H9 (cell line): ENCODE data around the gene CA12. TPM values are rescaled to one million over a fixed set of nuclear protein-coding genes. Genes with fewer than 3 reads are reported as not detected.

ENCODE experiments used
- DNase-seq: peaks from one replicate; pipeline ENCODE4 v3.0.0-alpha.2; 2017
- H2AFZ ChIP-seq: one replicate; pipeline ENCODE4 v1.6.1; 2013; ENCODE audit warnings: mild to moderate bottlenecking, low read length, control low read depth, moderate library complexity
- H2AK5ac ChIP-seq: 2 replicates; pipeline ENCODE4 v1.6.1; 2013; ENCODE audit warnings: low read length, control low read depth, mixed read lengths; ENCODE audit not compliant: insufficient read length
- H2BK120ac ChIP-seq: one replicate; pipeline ENCODE4 v1.6.1; 2013; ENCODE audit warnings: low read depth, mild to moderate bottlenecking, low read length, control low read depth, inconsistent platforms; ENCODE audit not compliant: poor library complexity, severe bottlenecking
- H2BK12ac ChIP-seq: 2 replicates; pipeline ENCODE4 v1.6.1; 2013; ENCODE audit warnings: low read length, control low read depth, mixed read lengths, low read depth; ENCODE audit not compliant: insufficient read length
- H2BK15ac ChIP-seq: 2 replicates; pipeline ENCODE4 v1.6.1; 2013; ENCODE audit warnings: low read depth, low read length, control low read depth
- H2BK20ac ChIP-seq: one replicate; pipeline ENCODE4 v1.6.1; 2013; ENCODE audit warnings: low read depth, mild to moderate bottlenecking, low read length, control low read depth, inconsistent platforms; ENCODE audit not compliant: poor library complexity, severe bottlenecking
- H2BK5ac ChIP-seq: 2 replicates; pipeline ENCODE4 v1.6.1; 2013; ENCODE audit warnings: low read length, control low read depth, mixed read lengths; ENCODE audit not compliant: insufficient read length
- H3K14ac ChIP-seq: 2 replicates; pipeline ENCODE4 v1.6.1; 2013; ENCODE audit warnings: low read length, control low read depth; ENCODE audit not compliant: insufficient read depth
- H3K18ac ChIP-seq: 2 replicates; pipeline ENCODE4 v1.6.1; 2013; ENCODE audit warnings: low read depth, mild to moderate bottlenecking, mixed read lengths, low read length, control low read depth; ENCODE audit not compliant: insufficient read length
- H3K23ac ChIP-seq: 2 replicates; pipeline ENCODE4 v1.6.1; 2013; ENCODE audit warnings: low read length, control low read depth, mixed read lengths, low read depth; ENCODE audit not compliant: insufficient read length
- H3K23me2 ChIP-seq: 2 replicates; pipeline ENCODE4 v1.6.1; 2013; ENCODE audit warnings: low read depth, mild to moderate bottlenecking, mixed read lengths, low read length, control low read depth; ENCODE audit not compliant: insufficient read length, poor library complexity, severe bottlenecking
- H3K27ac ChIP-seq: 2 replicates; pipeline ENCODE4 v1.5.1; 2013; ENCODE audit warnings: low read length, control low read depth, mixed read lengths, low read depth; ENCODE audit not compliant: insufficient read length
- H3K27me3 ChIP-seq: 2 replicates; pipeline ENCODE4 v1.6.1; 2013; ENCODE audit warnings: low read length, control low read depth, inconsistent platforms; ENCODE audit not compliant: insufficient read depth
- H3K4ac ChIP-seq: 2 replicates; pipeline ENCODE4 v1.6.1; 2013; ENCODE audit warnings: low read depth, mild to moderate bottlenecking, control low read depth, inconsistent platforms, low read length, moderate library complexity
- H3K4me1 ChIP-seq: 2 replicates; pipeline ENCODE4 v1.6.1; 2013; ENCODE audit warnings: low read length, control low read depth, inconsistent platforms; ENCODE audit not compliant: insufficient read depth
- H3K4me2 ChIP-seq: 2 replicates; pipeline ENCODE4 v1.6.1; 2013; ENCODE audit warnings: low read length, control low read depth, mixed read lengths; ENCODE audit not compliant: insufficient read length, insufficient read depth
- H3K56ac ChIP-seq: 2 replicates; pipeline ENCODE4 v1.6.1; 2013; ENCODE audit warnings: low read depth, mild to moderate bottlenecking, mixed read lengths, low read length, control low read depth; ENCODE audit not compliant: insufficient read length
- H3K79me1 ChIP-seq: 2 replicates; pipeline ENCODE4 v1.6.1; 2013; ENCODE audit warnings: low read depth, mild to moderate bottlenecking, moderate library complexity, low read length, control low read depth, inconsistent platforms; ENCODE audit not compliant: insufficient read depth, poor library complexity, severe bottlenecking
- H3K79me2 ChIP-seq: 2 replicates; pipeline ENCODE4 v1.6.1; 2013; ENCODE audit warnings: low read length, control low read depth, inconsistent platforms; ENCODE audit not compliant: insufficient read depth
- H3K9ac ChIP-seq: 2 replicates; pipeline ENCODE4 v1.6.1; 2013; ENCODE audit warnings: low read length, control low read depth, mixed read lengths; ENCODE audit not compliant: insufficient read length; ENCODE audit errors: extremely low read depth
- H3K9me3 ChIP-seq: one replicate; pipeline ENCODE4 v1.6.1; 2013; ENCODE audit warnings: low read depth, low read length, inconsistent platforms; ENCODE audit not compliant: control insufficient read depth
- H3T11ph ChIP-seq: one replicate; pipeline ENCODE4 v1.6.1; 2013; ENCODE audit warnings: mild to moderate bottlenecking, low read length, control low read depth, inconsistent platforms
- H4K20me1 ChIP-seq: one replicate; pipeline ENCODE4 v1.6.1; 2013; ENCODE audit not compliant: control insufficient read depth, insufficient read length, insufficient read depth
- H4K5ac ChIP-seq: 2 replicates; pipeline ENCODE4 v1.6.1; 2013; ENCODE audit warnings: low read depth, mild to moderate bottlenecking, mixed read lengths, low read length, control low read depth; ENCODE audit not compliant: insufficient read length
- H4K8ac ChIP-seq: replicated peaks from 2 replicates; pipeline ENCODE4 v1.6.1; 2013; ENCODE audit warnings: low read length, control low read depth, mixed read lengths, low read depth; ENCODE audit not compliant: insufficient read length
- H4K91ac ChIP-seq: 2 replicates; pipeline ENCODE4 v1.6.1; 2013; ENCODE audit warnings: low read depth, mild to moderate bottlenecking, moderate library complexity, mixed read lengths, low read length, control low read depth; ENCODE audit not compliant: insufficient read length
- H3K27ac Mint-ChIP-seq, 3 experiments: 2 replicates in 2 of 3; 3 replicates in 1 of 3; pipeline ENCODE4 v1.8.0; 2020 to 2021; ENCODE audit warnings: mixed read lengths in 3 of 3, mild to moderate bottlenecking in 1 of 3, moderate library complexity in 1 of 3
- H3K27me3 Mint-ChIP-seq: 2 replicates; pipeline ENCODE4 v1.8.0; 2021; ENCODE audit warnings: low read depth, mild to moderate bottlenecking, moderate library complexity, mixed read lengths
- H3K36me3 Mint-ChIP-seq, 3 experiments: 2 replicates in 2 of 3; 3 replicates in 1 of 3; pipeline ENCODE4 v1.8.0; 2020 to 2021; ENCODE audit warnings: low read depth in 3 of 3, mixed read lengths in 3 of 3; ENCODE audit not compliant: insufficient read depth in 1 of 3
- H3K4me1 Mint-ChIP-seq, 2 experiments: 2 replicates each; pipeline ENCODE4 v1.8.0; 2020; ENCODE audit warnings: mixed read lengths in 2 of 2
- H3K4me3 Mint-ChIP-seq, 2 experiments: 2 replicates in 1 of 2; 3 replicates in 1 of 2; pipeline ENCODE4 v1.8.0; 2020 to 2021; ENCODE audit warnings: mild to moderate bottlenecking in 2 of 2, mixed read lengths in 2 of 2, moderate library complexity in 1 of 2
- H3K9me3 Mint-ChIP-seq, 2 experiments: 2 replicates in 1 of 2; 3 replicates in 1 of 2; pipeline ENCODE4 v1.8.0; 2020; ENCODE audit warnings: mild to moderate bottlenecking in 2 of 2, mixed read lengths in 2 of 2, moderate library complexity in 1 of 2
- whole genome bisulfite sequencing: extraction: QIAGEN DNeasy Blood & Tissue Kit; methylation state at CpG from one replicate; pipeline ENCODE4 v1.1.7; 2013; ENCODE audit warnings: missing lambda C conversion rate, low lambda C conversion rate, mixed read lengths; ENCODE audit not compliant: insufficient read length; ENCODE audit errors: extremely low coverage; 5-methylcytosine and 5-hydroxymethylcytosine counted together
- total RNA-seq: library from RNA; stranded (reverse); gene quantifications from 2 replicates; pipeline ENCODE4 v1.2.1, GENCODE V29; 2021
- TF ChIP-seq, protein P1 (sequence below): fragments of 200-600 bp; sonication (generic); conservative IDR thresholded peaks from 3 replicates; pipeline ENCODE4 v1.8.0; 2021; ENCODE audit warnings: antibody characterized with exemption, mild to moderate bottlenecking

Gene CA12
- total RNA-seq, 1 experiment from 2014 or later = 0.68 TPM

DNA sequence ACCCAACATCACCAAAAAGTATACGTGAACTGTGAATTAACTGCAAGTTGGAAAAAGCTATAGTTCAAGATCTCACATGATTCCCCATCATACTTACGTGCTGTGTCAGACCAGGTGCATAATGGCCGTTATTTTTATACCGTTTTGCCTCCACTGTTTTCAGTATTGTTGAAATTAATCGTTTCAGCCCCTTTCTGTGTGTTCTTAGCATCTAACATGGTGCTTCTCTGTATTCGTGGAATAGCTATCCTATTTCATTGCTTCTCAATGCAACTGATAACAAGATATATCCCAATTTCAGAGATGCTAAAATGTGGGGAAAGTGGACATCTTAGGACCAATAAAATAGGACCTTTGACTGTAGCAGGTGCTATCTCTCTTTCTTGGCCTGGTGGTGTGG, 13.7 kb downstream of the CA12 start:
- H2BK15ac ChIP-seq = no peak overlapping the region
- H3K4me2 ChIP-seq = no peak overlapping the region
- no peak for DNase-seq
- no peak overlapping the region for H3K27ac ChIP-seq
- TF ChIP-seq, protein P1, sequence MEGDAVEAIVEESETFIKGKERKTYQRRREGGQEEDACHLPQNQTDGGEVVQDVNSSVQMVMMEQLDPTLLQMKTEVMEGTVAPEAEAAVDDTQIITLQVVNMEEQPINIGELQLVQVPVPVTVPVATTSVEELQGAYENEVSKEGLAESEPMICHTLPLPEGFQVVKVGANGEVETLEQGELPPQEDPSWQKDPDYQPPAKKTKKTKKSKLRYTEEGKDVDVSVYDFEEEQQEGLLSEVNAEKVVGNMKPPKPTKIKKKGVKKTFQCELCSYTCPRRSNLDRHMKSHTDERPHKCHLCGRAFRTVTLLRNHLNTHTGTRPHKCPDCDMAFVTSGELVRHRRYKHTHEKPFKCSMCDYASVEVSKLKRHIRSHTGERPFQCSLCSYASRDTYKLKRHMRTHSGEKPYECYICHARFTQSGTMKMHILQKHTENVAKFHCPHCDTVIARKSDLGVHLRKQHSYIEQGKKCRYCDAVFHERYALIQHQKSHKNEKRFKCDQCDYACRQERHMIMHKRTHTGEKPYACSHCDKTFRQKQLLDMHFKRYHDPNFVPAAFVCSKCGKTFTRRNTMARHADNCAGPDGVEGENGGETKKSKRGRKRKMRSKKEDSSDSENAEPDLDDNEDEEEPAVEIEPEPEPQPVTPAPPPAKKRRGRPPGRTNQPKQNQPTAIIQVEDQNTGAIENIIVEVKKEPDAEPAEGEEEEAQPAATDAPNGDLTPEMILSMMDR = no peak
- H3K23ac ChIP-seq = no peak overlapping the region
- peaks cover 3% of the 10 kb centered on the region; the same call in 1 of the 2 replicates for H3K27me3 Mint-ChIP-seq
- H2AFZ ChIP-seq = no peak overlapping the region
- no peak overlapping the region for H3K27ac Mint-ChIP-seq
- no peaks in the 10 kb centered on the region for H4K20me1 ChIP-seq
- H3K4ac ChIP-seq = no peak overlapping the region
- H3K9ac ChIP-seq = no peak overlapping the region
- H3K18ac ChIP-seq = no peak overlapping the region
- peaks cover 5% of the 10 kb centered on the region; the same call in 1 of the 2 replicates for H3K4me1 ChIP-seq
- H3K79me2 ChIP-seq = no peaks in the 10 kb centered on the region
- WGBS = no CpG with 5 or more reads among the region's 6 CpGs
- no peaks in the 10 kb centered on the region for H3K36me3 Mint-ChIP-seq
- H2BK5ac ChIP-seq = no peak overlapping the region
- H3K79me1 ChIP-seq = no peaks in the 10 kb centered on the region
- H2AK5ac ChIP-seq = no peak overlapping the region
- no peak overlapping the region for H3K56ac ChIP-seq
- H3T11ph ChIP-seq = no peak overlapping the region
- H4K5ac ChIP-seq = no peak overlapping the region
- no peaks in the 10 kb centered on the region for H3K9me3 Mint-ChIP-seq
- H4K91ac ChIP-seq = no peak overlapping the region
- peaks cover 22 to 26% of the 10 kb centered on the region in 2 experiments for H3K4me1 Mint-ChIP-seq
- no peaks in the 10 kb centered on the region for H3K9me3 ChIP-seq
- H3K14ac ChIP-seq = no peak overlapping the region
- no peaks in the 10 kb centered on the region for H3K23me2 ChIP-seq
- no peak overlapping the region for H3K4me3 Mint-ChIP-seq
- H3K27me3 ChIP-seq = no peaks in the 10 kb centered on the region
- no peak overlapping the region for H2BK120ac ChIP-seq
- H2BK12ac ChIP-seq = no peak overlapping the region
- no peak overlapping the region for H4K8ac ChIP-seq
- no peak overlapping the region for H2BK20ac ChIP-seq
